ENCODE measurements around the gene ADM5.
A peak's percentile ranks its signal among the peaks of the same experiment; 100 is the strongest.

Gene ADM5, protein sequence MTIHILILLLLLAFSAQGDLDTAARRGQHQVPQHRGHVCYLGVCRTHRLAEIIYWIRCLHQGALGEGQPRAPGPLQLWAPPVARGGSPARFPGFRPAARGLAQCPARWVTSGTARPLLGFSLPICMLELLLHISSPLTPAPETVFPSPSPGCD

DNA sequence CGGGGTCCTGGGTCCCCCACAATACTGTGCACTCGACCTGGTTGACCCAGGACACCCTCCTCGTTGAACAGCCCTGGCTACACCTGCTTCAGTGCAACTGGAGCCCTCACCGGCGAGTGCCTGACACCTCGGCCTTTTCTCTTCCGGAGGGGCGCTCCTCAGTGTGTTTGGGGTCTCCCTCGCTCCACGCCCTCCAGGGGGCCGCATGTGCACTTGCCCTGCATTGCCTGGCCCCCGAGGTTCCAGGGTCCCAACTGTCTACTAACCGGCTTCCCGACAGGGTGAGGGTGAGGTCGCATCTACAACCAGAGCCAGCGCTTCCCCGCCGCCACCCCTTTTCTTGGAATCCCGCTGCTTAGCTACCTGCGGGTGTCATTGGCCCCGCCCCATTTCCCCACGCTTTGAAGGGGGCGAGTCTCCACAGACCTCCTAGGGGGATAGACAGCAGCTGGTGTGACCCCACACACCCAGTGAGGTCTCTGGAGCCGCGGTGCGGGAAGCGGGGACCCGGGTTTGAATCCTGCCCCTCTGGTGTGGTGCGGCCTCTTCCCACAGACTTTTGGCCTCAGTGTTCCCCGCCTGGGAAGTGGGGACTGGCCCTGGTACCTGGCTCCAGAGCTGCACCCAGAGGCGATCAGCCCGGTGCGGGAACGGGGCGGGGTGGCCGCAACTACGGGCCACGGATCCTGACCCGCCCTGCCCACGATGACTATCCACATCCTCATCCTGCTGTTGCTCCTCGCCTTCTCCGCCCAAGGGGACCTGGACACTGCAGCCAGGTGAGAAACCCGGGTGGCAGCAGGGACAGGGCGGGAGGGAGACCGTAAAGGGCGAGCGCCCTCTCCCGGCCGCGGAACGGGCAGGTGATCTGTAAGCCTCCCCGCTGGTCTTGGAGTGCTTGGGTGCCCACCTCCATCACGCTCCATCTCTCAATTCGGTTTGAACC, at the start of gene ADM5:
Gene ADM5 (plus strand): TSS at position 462 of the 946 bp plus-strand sequence. CDS start 244 bp downstream, at position 706.
- peak in 1 of 2 experiments; percentile 51 for DNase-seq

DNA sequence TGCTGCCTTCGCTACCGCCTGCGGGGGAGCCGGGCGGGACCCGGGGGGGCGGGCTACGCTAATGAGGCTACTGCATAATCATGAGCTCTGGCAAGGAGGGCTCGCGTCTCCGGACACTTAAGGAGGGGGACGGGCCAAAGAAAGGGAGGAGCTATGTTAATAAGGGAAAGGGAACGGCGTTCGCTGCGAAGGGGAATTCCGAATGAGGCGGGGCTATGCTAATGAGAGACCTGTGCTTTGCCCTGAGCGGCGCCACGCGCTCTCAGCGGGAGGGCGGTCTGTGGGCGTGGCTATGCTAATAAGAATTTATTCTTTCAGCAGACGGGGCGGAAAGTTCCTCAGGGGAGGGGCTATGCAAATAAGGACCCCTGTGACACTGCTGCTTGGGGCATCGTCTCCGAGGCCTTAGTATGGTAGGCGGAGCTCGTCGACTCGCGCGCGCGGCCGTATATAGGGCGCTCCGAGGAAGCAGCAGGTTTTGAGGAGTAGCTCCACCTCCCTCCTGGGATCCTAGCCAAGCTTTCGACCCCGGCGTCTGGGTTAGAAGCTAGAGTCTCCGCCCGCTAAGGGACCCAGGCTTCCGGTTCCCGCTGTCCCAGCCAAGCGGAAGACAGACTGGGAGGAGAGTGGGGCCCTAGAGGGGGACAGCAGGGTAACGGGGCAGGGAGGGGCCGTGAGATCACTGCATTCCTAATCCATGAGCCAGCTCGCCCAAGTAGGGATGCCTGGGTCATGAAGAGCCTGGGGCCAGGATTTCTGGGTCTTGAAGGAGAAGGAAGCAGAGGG, 49.1 kb upstream of the ADM5 start, which contains the start of gene RRAS:
Gene RRAS (minus strand): TSS at position 31 of the 786 bp plus-strand sequence. CDS start 45 bp downstream, outside the sequence.
- peak; percentile 97 for DNase-seq

DNA sequence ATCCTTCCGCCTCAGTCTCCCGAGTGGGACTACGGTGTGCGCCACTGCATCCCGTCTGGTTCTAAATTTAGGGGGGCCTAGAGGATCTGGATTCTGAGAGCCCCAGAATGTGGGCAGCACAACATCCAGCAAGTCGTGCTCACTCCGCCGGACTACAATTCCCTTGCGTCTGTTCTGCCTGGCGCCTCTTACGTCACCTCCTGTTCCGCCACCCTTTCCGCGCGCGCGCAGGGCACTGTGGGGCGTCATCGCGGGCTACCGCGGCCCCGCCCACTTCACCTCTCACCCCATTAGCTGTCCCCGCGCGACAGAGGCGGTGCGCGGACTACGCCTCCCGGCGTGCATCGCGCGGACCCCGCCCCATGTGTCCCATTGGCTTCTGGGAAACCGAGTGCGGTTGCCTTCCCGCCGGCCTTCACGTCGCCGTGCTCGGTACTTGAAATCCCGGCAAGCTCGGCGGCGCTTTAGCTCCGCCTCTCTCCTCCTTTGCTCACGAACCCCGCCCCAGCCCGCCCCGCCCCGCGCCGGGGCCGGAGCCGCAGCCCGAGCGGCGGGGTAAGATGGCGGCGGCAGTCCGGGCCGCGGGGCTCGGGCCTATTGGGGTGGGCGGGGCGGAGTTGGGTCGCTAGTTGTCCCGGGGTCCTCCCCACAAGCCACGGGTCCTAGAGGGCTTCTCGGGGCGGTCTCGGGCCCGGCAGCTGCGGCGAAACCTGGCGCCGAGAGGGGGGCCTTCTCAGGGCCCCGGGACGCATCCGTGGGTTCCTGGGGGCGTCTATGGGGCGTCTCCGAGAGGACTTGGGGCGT, 47.5 kb upstream of the ADM5 start, which contains the start of gene SCAF1:
Gene SCAF1 (plus strand): TSS at position 522 of the 804 bp plus-strand sequence. CDS start 2,818 bp downstream, outside the sequence.
- peak; percentile 71 to 94 for DNase-seq

DNA sequence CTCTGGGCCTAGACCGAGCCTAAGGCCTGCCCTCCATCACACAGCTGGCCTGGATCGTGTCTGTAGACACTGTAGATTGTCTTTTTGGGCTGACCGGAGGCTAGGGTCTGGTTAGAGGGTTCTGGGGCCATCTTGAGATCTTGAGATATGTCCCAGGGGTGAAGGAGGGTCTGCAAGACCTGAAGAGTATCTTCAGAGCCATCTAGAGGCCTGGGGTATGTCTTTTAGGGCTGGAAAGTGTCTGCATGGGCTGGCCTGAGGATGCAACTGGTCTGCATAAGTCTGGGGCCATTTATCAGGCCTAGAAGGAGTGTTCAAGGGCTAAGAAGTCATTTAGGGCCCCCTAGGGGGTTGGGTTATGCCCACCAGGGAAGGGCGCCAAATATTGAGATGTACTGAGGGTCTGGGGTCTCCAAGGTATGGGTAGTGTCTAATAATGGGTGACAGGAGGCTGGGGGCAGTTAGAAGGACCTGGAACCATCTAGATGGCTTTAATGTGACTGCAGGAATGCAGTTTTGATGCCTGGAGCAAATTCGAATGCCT, 46.8 kb upstream of the ADM5 start:
- no peak for DNase-seq

DNA sequence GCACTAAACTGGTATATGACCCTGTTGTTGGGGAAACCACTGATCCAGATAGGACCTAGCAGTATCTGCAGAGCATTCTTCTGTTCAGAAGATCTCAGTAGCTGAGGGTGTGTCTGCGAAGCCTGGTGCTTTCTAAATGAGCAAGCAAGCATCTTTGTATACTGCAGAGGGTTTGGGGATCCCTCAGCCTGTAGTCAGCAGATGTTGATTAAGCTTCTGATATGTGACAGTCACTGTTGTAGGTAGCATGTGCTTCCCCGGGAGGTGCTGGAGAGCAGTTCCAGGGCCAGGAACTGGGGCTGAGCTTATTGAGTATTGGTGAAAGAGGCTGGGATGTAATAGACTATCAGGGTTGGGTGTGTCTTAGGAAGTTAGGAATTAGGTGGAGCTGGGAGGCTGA, 45.9 kb upstream of the ADM5 start:
- DNase-seq = no peak

DNA sequence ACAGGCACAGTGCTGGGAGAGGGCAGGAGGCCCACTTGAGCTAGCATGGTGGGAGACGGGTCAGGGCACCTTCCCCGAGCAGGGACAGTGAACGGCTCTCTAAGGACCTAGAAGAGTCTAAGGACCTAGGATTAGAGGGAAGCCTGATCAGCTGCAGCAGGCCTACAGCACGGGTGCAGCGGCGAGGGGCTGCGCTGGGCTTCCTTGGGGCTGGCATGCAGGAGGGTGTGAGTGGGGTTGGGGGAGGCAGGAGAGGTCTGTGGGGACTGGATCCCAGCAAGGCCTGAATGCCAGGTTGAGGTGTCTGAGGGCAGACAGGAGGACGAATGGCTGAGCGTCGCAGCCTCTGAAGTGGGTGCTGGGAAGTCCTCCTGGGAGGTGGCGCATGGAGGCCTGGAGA, 43.8 kb upstream of the ADM5 start:
- DNase-seq = no peak

DNA sequence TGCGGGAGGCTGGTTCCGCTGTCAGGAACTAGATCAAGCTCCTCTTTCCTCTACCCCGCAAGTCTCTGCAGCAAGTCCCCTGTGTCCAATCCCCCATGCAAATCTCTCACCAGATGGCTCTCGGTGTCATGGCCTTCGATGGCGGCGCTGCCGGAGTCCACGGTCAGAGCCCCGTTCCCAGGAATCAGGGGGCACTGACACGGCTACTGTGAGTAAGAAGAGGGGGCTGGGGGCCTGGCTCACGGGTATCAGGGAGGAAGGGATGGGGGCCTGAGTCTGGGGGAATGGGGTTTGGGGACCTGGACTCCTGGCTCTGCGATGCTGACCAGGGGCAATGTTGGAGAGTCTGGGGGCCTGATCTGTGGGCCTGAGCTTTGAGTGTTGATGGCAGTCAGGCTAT, 43.4 kb upstream of the ADM5 start:
- no peak for DNase-seq

DNA sequence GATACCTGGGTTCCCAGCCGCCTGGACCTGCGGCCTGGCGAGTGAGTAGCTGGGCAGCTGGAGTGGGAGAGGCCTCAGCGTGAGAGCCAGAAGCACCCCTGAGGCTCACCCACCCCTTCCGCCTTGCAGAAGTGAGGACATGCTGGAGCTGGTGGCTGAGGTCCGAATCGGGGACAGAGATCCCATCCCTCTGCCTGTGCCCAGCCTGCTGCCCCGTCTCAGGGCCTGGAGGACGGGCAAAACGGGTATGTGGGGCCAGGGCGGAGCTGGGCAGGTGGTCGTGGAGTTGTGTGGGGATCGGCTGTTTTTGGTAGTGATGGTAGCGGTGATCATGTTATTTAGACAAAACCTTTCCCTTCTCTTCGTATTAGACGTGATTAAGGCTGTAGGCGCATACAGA, 42.8 kb upstream of the ADM5 start:
- DNase-seq = no peak

DNA sequence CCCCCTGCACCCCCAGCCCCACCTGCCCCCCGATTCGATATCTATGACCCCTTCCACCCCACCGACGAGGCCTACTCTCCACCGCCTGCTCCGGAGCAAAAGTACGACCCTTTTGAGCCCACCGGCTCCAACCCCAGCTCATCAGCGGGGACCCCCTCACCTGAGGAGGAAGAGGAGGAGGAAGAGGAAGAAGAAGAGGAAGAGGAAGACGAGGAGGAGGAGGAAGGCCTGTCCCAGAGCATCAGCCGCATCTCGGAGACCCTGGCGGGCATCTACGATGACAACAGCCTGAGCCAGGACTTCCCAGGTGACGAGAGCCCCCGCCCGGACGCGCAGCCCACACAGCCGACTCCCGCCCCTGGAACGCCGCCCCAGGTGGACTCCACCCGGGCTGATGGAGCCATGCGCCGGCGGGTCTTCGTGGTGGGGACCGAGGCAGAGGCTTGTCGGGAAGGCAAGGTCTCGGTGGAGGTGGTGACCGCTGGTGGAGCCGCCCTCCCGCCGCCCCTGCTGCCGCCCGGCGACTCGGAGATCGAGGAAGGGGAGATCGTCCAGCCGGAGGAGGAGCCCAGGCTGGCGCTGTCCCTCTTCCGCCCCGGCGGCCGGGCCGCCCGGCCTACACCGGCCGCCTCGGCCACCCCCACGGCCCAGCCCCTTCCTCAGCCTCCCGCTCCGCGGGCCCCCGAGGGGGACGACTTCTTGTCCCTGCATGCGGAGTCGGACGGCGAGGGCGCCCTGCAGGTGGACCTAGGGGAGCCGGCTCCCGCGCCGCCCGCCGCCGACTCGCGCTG, 38.2 kb upstream of the ADM5 start:
- no peak for DNase-seq

DNA sequence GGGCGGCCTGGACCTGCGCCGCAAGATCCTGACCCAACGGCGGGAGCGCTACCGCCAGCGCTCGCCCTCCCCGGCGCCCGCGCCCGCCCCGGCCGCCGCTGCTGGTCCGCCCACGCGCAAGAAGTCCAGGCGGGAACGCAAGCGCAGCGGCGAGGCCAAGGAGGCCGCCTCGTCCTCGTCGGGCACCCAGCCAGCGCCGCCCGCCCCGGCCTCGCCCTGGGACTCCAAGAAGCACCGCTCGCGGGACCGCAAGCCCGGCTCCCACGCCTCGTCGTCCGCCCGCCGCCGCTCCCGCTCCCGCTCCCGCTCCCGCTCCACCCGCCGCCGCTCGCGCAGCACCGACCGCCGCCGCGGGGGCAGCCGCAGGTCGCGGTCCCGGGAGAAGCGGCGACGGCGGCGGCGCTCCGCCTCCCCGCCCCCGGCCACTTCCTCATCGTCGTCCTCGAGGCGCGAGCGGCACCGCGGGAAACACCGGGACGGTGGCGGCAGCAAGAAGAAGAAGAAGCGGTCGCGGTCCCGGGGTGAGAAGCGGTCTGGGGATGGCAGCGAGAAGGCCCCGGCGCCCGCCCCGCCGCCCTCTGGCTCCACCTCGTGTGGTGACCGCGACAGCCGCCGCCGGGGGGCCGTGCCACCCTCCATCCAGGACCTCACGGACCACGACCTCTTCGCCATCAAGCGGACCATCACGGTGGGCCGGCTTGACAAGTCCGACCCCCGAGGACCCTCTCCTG, 37.4 kb upstream of the ADM5 start:
- DNase-seq = no peak

DNA sequence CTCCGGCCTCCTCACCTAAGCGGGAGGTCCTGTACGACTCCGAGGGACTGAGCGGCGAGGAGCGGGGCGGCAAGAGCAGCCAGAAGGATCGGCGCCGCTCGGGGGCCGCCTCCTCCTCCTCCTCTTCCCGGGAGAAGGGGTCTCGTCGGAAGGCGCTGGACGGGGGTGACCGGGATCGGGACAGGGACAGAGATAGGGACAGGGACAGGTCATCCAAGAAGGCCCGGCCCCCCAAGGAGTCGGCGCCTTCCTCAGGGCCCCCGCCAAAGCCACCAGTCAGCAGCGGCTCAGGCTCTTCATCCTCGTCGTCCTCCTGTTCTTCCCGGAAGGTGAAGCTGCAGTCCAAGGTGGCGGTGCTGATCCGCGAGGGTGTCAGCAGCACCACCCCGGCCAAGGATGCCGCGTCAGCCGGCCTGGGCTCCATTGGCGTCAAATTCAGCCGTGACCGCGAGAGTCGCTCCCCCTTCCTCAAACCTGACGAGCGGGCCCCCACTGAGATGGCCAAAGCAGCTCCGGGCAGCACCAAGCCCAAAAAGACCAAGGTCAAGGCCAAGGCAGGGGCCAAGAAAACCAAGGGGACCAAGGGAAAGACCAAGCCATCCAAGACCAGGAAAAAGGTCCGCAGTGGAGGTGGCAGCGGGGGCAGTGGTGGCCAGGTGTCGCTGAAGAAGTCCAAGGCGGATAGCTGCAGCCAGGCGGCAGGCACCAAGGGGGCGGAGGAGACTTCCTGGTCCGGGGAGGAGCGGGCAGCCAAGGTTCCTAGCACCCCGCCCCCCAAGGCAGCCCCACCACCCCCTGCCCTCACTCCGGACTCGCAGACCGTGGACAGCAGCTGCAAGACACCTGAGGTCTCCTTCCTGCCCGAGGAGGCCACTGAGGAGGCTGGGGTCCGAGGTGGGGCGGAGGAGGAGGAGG, 36.6 kb upstream of the ADM5 start:
- DNase-seq = no peak

DNA sequence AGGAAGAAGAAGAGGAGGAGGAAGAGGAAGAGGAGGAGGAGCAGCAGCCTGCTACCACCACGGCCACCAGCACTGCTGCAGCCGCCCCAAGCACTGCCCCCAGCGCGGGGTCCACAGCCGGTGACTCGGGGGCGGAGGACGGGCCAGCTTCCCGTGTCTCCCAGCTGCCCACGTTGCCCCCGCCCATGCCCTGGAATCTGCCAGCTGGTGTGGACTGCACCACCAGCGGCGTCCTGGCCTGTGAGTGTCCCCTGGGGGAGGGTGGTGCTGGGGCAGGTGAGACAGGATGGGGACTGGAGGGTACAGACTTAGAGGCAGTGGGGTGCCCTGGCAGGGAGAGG, 36.0 kb upstream of the ADM5 start:
- no peak for DNase-seq

DNA sequence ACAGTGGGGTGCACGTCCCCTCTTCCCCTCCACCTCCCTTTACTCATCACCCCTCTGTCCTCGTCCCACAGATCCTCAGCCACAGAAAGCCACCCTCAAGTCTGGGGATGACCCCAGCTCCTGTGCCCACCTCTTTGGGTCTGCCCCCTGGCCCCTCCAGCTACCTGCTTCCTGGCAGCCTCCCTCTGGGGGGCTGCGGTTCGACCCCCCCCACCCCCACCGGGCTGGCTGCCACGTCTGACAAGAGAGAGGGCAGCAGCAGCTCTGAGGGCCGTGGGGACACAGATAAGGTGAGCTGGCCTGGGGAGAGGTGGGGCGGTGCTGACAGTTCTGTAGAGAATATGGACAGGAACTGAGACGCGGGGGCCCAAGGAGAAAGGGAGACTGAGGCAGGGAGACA, 34.8 kb upstream of the ADM5 start:
- DNase-seq = no peak

DNA sequence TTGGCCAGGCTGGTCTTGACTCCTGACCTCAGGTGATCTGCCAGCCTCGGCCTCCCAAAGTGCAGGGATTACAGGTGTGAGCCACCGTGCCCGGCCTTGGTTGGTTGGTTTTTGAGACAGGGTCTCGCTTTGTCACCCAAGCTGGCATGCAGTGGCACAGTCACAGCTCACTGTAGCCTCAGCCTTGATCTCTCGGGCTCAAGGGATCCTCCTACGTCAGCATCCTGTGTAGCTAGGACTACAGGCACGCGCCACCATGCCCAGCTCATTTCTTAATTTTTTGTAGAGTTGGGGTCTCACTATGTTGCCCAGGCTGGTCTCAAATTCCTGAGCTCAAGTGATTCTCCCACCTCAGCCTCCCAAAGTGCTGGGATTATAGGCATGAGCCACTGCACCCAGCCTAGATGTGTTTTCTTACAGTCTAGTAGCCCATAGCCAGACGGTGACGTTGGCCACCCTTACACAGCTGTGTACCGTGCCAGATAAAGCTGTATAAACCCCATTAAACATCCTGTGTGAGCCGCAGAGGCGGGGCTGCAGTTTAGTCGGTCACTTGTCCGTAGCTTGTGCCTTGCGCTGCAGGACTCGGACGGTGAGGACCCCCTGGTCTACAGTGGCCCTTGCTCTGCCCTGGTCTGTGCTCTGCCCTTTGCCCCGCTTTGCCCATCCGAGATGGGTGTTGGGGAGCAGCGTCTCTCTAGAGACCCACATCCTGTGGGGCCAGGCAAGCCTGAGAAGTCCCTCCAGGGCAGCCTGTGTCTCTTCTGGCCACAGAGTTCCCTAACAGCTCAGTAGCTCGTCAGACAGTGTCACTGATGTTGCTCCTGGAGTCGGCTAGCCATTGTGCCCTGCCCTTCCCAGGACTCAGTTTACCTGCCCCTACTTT, 33.6 kb upstream of the ADM5 start:
- no peak for DNase-seq

DNA sequence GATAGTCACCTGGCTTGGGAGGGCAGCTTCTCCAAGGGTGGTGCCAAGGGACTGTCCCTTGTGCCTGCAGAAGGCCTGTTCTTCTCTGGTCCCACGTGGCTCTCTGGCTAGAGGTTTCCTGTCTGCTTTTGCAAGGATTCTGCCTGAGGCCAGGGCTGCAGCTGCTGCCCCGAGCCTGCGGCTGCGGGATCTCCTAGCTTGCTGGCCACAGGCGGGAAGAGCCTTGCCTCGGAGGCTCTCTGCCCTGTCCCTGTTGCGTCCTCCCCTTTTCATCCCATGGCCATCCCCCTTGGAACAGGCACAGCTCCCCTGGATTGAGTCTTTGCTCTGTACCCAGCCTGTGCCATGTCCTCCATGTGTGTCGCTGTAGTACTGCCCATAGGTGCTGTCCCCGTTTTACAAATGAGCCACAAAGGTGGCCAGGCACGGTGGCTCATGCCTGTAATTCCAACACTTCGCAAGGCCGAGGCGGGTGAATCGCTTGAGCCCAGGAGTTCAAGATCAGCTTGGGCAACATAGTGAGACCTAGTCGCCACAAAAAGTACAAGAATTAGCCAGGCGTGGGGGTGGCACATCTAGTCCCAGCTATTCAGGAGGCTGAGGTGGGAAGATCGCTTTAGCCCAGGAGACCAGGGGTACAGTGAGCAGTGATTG, 32.8 kb upstream of the ADM5 start:
- no peak for DNase-seq

DNA sequence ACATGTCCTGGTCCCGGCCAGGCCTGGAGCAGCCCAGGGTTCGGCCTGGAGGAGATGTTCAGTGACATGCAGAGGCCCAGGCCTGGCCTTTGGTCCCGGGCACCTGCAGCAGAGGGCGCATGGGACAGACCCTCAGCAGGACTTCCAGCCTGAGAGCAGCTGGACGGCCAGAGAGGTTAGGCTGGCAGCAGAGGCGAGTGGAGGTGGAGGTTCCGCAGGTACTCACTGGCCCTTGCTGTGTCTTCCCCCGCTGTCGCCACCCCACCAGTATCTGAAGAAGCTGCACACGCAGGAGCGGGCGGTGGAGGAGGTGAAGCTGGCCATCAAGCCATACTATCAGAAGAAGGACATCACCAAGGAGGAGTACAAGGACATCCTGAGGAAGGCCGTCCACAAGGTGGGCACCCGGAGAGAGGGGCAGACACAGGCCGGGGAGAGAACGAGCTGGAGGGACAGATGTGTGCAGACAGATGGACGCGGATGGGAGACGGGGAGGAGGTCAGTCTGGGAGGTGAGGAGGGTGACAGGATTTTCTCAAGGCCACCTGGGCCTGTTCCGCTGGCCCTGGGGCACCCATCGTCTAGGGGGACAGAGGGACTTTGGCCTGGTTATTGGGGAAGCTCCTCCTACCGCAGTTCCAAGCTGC, 31.8 kb upstream of the ADM5 start:
- DNase-seq = no peak

DNA sequence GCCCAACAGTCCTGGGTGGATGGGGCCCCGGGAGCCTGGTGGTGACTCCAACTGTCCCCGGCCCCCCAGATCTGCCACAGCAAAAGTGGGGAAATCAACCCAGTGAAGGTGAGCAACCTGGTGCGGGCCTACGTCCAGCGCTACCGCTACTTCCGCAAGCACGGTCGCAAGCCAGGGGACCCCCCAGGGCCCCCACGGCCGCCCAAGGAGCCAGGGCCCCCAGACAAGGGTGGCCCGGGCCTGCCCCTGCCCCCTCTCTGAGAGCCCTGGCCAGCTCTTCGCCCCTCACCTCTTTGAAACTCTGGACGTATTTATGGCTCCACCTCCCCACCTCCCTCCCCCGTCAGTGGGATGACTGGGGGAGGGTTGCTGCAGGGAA, 31.3 kb upstream of the ADM5 start:
- no peak for DNase-seq
